NCI-H2227 treated with DMSO at 0.1 percent for 48 hours (cell line): Measurements from ENCODE around the gene TRIP11.
A peak's percentile ranks its signal among the peaks of the same experiment; 100 is the strongest.

Experiments
- DNase-seq: peaks from one replicate; lab custom pipeline; 2025; lab: John Stamatoyannopoulos, UW

Gene TRIP11

DNA sequence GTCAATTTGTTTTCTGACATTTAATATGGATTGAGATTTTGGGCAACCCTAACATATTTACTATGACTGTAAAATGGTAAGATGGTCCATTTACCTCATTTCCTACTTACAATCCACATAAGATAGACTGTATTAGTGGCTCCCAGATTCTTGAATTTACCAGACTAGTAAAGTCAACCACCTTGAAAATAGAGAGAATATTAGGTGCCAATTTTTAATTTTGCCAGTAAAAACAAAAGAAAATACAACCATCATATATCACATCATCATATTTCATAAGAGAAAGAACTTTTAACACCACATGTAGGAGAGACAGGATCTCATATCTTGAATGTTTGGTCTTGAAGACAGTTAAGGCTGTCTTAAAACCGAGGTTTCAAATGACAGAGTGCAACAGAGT is 84.7 kb downstream of the TRIP11 start:
- no peak for DNase-seq

DNA sequence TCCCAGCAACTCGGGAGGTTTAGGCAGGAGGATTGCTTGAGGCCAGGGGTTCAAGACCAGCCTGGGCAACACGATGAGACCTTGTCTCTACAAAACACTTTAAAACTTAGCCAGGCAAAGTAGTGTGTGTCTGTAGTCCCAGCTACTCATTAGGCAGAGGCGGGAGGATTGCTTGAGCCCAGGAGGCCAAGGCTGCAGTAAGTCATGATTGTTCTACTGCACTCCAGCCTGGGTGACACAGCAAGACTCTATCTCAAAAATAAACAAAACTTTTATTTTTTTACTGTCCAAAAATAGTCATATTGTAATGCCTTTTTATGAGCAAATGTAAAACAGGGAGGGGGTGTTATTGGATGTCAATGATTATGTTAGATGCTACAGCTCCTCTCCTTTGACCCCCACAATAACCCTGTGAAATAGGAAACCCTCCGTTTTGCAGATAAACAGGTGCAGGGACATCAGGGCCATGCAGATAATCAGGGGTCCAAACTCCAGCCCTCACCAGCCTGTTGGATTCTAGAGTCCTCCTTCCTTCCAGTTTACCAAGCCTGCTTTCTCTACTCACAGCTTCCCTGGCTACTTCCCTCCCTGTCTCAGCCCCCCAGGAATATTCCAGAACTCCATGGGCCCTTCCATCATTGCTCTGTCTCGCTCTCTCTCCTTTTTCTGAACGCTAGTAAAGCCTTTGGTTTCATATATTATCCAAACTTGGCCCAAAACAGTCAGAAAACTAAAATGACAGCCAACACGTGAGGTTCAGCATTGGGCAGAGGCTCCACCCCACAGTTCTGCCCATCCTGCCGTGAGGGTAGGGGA is 86.5 kb downstream of the TRIP11 start:
- DNase-seq = no peak

DNA sequence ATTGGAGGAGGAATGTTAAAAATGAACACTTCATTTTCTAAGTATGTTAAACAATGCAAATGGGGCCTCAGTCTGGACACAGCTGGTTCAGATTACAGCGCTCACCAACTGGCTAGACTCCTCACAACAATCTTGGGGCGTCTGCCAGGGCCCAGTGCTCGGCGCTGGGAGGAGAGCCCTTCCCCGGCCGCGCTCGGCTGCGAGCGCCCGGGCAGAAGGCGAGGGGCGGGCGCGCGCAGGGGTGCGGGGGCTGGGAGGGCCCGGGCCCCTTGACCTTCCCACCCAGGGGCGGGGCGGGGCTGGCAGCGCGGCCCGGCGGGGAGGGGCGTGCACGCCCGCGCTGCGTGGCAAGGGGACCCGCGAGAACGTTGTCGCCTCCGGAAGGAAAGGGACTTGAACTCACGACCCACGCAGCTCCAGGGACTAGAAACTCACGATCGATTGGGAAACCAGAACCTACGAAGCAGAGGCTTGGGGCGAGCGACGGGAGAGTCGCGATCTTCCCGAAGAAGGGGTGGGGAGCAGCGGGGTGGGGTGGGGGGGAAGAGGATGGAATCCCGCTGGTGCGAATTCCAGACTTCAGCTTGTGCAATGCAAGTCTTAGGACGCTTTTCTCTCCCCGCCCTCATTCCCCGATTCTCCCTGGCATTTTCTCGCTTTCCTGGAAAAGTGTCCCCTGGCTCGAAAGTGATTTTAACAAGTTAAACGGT is 92.2 kb downstream of the TRIP11 start, which contains the start of gene FBLN5:
Gene FBLN5 (minus strand): TSS at position 220 of the 710 bp plus-strand sequence. CDS start 465 bp downstream, outside the sequence.
- DNase-seq = no peak

DNA sequence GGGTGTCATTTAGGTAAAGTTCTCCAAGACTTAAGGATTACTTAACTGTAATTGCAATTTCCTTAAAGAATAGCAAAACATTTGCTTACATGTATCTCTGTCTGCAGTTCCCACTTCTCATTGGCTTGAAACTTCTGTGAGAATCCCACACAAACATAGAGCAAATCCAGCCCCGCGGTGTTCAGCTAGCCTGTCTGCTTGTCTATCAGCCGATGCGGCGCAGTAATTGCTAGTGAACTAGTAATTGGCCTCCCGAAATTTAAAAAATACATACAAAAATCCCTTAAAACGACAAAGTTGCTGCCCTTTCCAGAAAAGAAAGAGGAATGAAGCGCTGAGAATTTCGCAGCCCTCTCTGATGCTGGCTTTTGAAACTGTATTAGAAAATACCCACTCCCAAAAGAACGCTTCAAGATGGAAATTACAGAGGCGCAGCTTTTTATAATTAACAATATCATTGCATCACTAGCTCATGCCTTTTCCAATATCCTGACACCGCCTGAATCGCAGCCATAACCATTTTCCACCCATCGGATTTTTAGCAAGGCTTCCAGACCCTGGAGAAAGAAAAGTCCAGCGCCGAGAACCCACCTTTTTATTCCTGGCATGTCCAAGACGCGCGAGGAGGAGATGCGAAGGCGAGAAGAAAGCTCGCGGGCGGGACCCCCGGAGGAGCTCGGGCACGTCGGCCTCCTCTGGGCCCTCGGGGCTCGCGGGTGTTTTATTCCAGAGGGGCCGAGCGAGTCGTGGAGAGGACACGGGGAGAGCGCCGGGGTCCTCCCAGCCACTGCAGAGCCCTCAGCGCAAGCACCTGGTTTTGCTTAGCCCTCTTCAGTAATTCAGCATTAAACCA is 93.0 kb downstream of the TRIP11 start:
- DNase-seq = peak; percentile 22

DNA sequence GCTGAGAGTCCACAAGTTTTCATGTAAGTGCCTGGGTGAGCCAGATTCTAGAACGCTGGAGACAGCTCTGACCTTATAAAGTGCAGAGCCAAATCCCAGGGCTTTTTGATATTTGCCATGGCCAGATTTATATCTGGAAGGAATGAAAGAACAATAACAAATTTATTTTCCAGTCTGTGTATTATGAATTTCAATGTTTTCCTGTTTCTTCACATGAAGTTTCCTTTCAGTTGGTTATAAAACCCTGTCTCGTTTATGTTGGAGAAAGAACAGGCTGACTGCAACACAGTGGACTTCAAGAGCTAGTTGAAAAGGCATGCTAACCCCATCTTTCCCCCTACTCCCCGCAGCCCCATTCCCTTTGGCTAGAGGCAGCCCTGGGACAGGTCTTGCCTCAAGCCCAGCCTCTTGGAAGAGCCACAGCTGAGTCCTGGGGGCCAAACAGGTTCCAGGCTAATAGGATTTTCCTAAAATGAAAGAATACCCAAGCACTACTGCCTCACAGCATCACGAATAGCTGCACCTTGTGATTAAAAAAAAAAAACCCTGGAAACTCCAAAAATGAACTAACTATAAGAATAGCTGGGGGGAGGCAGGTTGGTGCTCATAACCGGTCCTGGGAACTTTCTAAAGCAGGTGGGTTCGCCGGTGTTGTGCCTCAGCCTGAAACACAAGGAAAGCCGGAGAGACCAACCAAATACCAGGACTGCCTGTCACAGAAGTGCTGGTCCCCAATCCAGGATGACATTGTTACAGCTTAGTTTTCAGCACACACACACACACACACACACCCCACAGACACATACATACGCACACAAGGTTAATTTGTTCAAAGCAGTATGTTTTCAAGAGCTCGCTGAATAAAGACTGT is 93.9 kb downstream of the TRIP11 start:
- no peak for DNase-seq

DNA sequence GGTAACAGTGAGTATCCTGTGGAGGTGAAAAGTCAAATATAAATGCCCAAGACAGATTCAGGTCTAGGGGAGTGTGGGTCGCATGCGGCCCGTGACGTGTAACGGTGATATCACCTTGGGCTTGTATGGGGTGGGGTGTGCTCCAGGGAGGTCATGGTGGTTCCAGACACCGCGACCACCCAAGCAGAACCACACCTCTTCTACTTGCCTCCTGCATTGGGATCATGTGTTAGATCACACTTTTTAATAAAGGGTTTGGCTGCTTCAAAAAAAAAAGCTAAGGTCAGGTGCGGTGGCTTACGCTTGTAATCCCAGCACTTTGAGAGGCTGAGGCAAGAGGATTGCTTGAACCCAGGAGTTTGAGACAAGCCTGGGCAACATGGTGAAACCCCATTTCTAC is 96.9 kb downstream of the TRIP11 start:
- DNase-seq = no peak

DNA sequence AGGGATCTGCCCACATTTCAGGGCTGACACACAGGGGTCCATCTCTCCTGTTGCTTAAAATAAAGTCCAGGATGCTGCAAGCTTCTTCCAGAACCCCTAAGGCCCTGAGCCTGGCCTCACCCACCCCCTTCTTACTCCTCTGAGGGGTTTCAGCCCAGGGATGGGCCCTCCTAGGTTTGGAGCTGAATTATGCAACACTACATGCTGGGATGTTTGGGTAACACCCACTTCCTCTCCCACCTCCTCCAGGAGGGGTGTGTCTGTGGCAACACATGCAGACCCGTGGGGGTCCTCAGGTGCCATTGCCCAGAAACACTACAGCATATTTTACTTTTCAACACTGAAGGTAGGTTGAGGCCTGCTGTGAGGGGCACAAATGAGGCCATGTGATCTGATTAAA is 97.7 kb downstream of the TRIP11 start:
- DNase-seq = no peak

DNA sequence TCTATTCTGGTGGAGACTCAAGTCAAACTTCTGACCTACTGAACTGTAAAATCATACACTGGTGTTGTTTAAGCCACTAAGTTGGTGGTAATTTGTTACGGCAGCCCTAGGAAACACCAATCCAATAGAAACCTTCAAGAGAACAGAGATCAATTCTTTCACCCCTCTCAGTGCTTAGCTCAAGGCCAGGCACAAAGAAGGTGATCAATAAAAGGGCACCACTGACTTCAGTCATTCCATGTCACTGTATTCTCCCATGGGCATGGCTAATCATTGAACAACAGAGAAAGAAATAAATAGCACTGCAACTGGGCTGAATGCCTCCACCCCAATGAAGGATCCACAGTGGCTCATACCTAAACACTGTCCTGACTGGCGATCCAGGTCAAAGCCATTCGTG is 99.7 kb downstream of the TRIP11 start:
- no peak for DNase-seq

DNA sequence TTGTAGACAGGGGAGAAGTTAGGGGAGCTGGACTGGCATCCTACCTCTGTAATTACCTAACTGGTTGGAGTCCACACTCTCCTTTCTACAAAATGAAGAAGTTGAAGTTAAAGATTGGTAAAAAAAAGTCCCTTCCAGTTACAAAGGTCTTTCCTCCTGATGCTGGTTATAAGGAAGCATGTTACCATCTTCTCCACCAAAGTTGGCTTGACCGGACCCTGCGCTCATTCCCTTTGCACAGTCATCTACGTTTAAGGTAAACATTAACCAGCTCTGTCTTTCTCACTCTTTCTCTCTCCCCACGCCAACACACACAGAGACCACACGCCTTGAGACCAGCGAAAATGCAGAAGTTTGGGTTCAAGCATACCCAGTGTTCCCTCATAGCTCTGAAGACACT is 104.3 kb downstream of the TRIP11 start:
- no peak for DNase-seq

DNA sequence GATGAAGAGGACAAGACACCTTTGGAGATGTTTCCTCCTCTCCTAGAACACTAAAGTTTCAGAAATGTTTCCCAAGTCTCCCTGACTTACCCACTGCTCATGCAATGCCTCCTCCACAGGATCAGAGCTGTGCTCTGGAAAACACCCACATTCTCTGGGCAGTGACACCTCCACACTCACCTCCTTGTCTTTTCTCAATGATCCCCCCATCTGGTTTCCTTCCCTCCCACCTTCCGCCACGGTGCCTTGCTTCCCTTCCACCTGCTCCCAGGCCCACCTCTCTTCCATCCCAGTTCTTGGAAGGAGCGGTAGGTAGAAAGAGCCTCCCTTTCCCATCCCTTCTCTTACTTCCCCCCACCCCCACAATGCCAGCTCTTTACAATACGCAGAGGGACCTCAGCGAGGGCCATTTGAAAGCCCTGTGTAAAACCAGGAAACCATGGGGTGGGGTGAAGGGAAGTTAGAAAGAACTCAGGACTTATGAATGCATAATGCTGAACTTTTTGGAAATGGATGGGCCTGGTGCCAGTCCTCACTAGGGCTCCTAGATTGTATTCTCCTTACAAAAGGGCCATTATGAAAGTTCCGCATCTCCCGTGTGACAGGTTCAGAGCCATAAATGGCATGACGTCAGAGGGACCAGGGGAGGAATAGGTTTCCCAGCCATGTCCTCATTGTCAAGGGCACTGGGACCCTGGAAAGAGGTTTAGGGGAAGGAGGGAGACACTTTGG is 105.1 kb downstream of the TRIP11 start:
- no peak for DNase-seq

DNA sequence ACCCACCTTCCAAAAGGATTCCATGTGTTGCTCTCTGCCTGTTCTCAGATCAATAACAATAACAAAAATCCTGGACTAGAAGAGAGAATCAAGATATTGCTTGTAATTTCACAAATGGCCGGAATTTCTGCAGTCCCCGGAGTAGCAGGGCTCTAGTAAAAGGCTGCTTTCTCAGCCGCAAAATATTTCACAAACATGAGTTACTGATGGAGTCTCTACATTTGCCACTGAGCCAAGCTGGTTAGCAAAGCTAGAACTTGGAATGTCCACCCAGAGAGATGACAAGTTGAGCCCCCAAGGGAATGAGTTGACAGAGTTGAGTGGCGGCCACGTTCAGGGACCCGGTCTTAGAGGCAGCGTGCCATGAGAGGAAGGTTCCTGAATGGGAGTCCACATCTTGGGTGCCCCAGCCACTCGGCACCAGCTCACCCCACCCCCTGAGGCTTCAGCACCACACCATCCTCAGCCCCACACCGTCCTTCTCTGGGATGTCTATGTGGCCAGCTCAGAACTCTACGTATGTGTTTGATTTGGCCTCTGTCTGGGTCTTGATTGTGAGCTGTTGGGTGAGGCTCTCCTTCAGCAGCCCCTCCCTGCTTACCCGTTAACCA is 108.3 kb downstream of the TRIP11 start:
- no peak for DNase-seq

DNA sequence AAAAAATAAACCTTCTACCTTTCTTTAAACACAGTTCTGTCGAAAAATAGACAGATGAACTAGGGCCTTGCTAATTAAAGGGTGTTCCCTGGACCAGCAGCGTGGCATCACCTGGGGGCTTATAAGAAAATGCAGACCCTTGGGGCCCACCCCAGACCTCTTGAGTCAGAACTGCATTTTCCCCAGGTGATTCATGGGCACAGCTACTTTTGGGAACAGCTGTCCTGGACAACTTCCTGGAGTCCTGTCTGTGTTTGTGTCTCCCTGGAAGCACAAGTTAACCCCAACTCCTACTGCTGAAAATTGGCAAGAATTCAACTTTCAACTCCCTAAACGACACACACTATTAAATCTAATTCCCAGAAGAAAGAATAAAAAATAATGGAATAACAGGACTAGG is 110.2 kb downstream of the TRIP11 start:
- no peak for DNase-seq

DNA sequence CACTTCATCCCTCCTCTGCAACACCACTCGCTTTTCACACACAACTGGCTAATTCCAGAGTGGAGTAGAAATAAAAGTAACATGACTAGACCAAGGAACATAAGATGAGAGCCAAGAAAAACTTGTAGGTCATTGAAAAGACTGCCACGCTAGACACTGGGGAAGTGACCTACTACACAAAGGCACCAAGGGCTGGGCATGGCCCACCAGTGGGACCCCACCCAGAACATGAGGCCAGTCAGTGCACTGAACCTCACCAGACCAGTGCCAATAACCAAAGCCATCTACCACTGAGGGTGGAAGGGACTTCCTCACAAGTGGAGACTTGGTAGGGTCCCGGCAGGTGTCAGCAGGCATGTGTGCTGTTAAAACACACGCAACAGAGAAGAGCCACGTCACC is 112.1 kb downstream of the TRIP11 start:
- no peak for DNase-seq

DNA sequence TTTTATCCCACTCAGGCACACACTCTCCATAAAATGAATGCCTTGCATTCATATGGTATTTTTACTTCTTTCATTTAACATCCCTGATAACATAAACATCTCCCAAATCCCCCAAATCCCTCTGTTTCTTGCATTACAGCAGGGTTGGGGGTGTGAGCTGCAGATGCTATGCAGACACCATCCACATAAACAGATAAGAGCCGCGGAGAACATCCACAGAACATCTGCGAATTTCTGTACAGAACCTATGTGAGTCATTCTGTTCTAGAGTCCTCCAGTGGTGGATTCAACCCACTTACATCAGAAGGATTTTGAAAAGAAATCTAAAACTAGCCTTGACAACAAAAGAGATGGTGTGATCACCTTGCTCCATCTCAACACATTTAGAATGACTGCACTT is 112.7 kb downstream of the TRIP11 start:
- no peak for DNase-seq

DNA sequence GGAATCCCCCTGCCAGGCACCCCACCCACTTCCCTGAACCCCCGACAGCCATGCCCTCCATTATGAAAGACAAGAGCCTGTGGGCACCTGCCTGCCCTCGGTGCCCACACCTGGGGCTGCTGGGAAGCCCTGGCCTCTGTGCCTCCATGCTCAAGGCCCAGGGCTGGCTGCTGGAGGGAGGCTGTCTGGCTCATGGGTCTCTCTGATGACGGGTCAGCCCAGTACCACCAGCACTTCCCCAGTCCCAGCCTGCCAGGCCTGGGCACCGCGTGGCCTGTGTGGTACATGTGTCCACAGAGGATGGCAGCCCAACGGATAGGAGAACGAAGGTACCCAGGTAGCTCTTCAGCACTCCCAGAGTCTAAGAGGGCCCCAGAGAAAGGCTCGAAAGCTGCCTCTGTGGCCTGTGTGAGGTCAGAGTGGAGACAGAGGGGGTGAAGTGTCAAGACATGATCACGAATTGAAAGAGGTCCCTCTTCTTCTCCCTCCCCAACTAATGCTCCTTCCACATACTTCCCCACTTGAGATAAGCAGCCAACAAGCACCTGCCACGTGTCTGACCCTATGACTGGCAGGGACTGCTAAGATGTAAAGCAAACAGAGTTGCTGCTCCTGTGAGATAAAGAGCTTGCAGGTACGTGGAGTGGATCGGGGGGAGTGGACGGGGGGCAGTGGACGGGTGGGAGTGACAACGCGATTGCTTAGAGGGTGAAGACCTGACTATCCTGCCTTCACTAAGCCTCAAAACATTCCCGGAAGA is 113.5 kb downstream of the TRIP11 start:
- no peak for DNase-seq

DNA sequence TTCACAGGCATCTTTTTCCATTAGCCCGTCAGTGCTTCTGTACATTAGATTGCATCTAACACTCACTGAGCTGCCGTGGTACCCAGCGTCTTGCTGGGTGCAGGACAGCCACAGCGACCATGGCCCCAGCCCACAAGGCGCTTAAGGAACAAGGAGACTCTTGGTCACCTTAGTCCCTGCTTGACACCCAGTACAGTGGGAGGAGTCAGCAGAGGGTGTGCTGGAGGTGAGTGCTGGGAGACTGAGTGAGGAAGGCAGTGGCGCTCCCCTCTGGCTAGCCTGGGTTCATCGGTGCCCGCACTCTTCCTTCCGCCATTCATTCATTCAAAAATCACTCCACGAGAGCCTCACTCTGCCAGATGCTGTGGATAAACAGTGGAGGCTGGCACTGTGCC is 114.1 kb downstream of the TRIP11 start:
- DNase-seq = no peak

DNA sequence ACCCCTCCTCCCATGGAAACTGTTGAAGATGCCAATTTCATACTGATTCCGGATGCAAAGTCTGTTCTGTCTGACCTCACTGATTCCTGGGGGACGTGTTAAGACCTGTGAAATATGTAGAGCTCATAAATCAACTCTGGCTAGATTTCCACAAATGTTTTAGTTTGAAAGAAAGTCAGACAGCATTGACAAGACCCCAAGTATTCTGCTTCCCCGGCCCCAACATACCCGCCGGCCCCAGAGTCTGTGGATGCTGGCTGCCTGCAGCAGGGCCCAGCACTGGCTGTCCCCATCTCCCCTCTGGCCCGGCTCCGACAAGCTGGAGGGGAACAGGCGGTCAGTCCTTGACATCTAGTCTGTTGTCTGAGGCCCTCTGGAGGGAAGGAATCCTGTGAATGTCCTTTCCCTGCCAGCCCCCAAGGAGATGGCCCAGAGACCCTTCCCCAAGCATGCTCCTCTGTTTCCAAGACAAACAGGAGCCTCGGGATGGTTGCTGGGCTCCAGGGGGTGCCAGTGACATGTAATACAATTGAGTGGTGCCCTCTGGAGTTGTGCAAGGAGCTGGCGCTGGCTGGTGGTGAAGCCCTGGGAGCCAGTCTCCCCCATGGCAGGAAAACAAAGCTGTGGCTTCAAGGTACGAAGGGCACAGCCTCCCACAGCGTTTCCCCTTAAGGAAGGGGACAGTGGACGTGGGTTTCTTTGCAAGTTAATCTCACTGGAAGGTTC is 114.7 kb downstream of the TRIP11 start:
- no peak for DNase-seq

DNA sequence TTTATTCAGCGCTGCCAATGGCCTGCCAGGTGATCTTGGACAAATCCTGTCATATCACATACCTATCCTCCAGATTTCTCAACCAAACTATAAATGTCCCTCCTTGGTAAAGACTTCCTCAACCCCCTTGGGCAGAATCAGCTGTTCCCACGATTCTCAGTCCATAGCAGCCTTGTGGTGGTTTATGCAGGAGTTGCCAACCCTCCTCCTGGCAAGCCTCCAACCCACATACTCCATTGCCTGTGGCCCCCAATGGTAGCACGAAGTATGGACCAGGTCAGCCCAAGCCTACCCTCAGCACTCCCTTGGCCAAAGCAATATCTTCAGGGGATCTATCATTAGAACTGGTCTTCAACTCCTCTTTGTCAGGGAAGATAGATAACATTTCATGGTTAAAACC is 119.3 kb downstream of the TRIP11 start:
- no peak for DNase-seq

DNA sequence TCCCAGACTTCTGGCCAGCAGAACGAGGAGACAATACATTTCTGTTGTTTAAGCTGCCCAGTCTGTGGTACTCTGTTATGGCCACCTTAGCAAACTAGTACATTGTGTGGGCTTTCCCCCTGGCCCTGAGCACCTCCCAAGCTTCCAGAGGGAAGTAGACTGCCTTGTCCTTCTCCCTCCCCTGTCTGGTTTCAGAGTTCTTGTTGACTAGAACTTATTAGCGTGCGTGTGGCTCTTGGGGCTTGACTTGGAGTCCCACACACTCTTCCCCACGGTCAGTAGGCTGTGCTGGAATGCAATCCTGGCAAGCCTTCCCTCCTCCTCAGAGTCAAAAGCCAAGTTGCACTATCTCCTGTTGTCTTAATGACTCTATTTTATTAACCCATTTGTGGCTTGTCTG is 120.0 kb downstream of the TRIP11 start:
- DNase-seq = no peak
